Measurements from ENCODE around the gene MRPL32. TPM values are rescaled to one million over a fixed set of nuclear protein-coding genes. Genes with fewer than 3 reads are reported as not detected.

MRPL32 gene
- total RNA-seq, 3 donors from 2014 or later = 49.0 to 57.7 (median 51.1) TPM

DNA sequence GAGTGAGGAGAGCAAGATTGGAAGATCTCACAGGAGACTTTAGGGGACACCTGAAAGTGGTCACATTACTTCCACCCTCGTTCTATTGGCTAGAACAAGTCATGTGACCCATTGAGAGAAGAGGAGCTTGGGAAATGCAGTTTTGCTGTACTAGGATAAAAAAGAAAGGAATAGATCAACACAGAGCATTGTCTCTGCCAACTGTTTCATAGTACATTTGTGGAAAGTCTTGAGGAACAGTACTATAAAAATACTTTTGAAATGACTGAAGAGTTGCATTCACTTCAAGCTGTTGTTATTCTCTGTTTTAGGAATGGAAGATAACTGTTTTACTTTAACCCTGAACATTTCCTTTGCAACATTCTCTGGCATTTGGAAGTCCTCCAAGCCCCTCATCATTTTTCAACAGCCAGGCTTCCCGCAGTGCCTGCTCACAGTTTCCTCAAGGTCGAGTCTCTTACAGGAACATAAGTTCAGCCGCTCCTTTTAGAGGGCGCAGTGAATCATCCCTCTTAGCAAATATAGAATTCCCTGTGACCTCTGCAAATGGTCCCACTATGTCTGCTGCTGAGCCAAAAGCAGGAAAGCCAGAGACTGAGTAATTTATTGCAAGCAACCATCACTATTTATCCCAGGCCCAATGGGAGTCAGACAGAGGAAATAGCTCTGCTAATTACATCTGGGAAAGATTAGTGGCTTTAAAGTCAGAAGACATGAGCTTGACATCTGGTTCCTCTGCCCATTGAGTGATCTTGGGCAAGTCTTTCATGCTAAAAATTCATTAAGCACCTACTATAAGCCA, 40.7 kb downstream of the MRPL32 start:
- H3K36me3 ChIP-seq = no peaks in the 10 kb centered on the region
- peak overlapping the region in 1 of 2 donors; percentile 61 for H3K27ac ChIP-seq
- no peaks in the 10 kb centered on the region for H3K27me3 ChIP-seq
- no peak for DNase-seq (ENCODE audit: low spot score in 2 of 2)
- intact Hi-C loops (cut with DNase I; ENCODE audit: low total_unique reads) = no loop called here
- H3K4me3 ChIP-seq = no peak overlapping the region
- H3K4me1 ChIP-seq = no peaks in the 10 kb centered on the region
- TF ChIP-seq POLR2AphosphoS5 (IDR thresholded peaks at IDR 0.05) (peak in 1 of 3 donors; percentile 73), POLR2A (IDR thresholded peaks at IDR 0.05) (no peak), CTCF (IDR thresholded peaks at IDR 0.05) (no peak)
- H3K9me3 ChIP-seq = no peaks in the 10 kb centered on the region

DNA sequence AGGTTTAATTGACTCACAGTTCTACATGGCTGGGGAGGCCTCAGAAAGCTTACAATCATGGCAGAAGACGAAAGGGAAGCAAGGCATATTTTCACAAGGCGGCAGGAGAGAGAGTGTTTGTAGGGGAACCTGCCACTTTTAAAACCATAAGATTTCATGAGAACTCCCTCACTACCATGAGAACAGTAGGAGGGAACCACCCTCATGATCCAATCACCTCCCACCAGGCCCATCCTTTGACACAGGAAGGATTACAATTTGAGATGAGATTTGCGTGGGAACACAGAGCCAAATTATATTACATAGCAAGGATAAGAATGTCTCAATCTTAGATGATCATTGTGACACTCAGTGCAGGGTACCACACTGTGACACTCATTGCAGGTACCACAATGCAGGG, 44.2 kb downstream of the MRPL32 start:
- no peak for DNase-seq (ENCODE audit: low spot score in 2 of 2)
- Histone ChIP-seq H3K27ac (no peak overlapping the region), H3K4me1 (no peaks in the 10 kb centered on the region), H3K27me3 (no peaks in the 10 kb centered on the region), H3K36me3 (no peaks in the 10 kb centered on the region), H3K9me3 (no peaks in the 10 kb centered on the region), H3K4me3 (no peak overlapping the region)
- intact Hi-C loops (cut with DNase I; ENCODE audit: low total_unique reads) = no loop called here
- no peak for TF ChIP-seq CTCF (IDR thresholded peaks at IDR 0.05)
- no peak for TF ChIP-seq POLR2A (IDR thresholded peaks at IDR 0.05)

- DNase-seq (ENCODE audit: low spot score in 2 of 2) = no peak
- Histone ChIP-seq H3K4me1 (no peaks in the 10 kb centered on the region), H3K27ac (no peak overlapping the region), H3K4me3 (no peak overlapping the region), H3K27me3 (no peaks in the 10 kb centered on the region), H3K36me3 (no peaks in the 10 kb centered on the region), H3K9me3 (no peaks in the 10 kb centered on the region)
- TF ChIP-seq CTCF (IDR thresholded peaks at IDR 0.05) = no peak
- TF ChIP-seq POLR2AphosphoS5 (IDR thresholded peaks at IDR 0.05) = no peak
- intact Hi-C loops (cut with DNase I; ENCODE audit: low total_unique reads) = no loop called here
These were observed 46.3 kb downstream of the MRPL32 start for GRCh38 chr7:42978496-42978895.

- peaks cover 3 to 9% of the 10 kb centered on the region in 2 donors for H3K9me3 ChIP-seq
- TF ChIP-seq POLR2A (IDR thresholded peaks at IDR 0.05) (no peak), POLR2AphosphoS5 (IDR thresholded peaks at IDR 0.05) (no peak), CTCF (IDR thresholded peaks at IDR 0.05) (no peak)
- intact Hi-C loops (cut with DNase I; ENCODE audit: low total_unique reads) = no loop called here
- H3K36me3 ChIP-seq = no peaks in the 10 kb centered on the region
- H3K4me1 ChIP-seq = no peaks in the 10 kb centered on the region
- no peaks in the 10 kb centered on the region for H3K27me3 ChIP-seq
- no peak overlapping the region for H3K4me3 ChIP-seq
- no peak for DNase-seq (ENCODE audit: low spot score in 2 of 2)
- no peak overlapping the region for H3K27ac ChIP-seq
These were observed 47.9 kb downstream of the MRPL32 start for GRCh38 chr7:42980084-42980483.

DNA sequence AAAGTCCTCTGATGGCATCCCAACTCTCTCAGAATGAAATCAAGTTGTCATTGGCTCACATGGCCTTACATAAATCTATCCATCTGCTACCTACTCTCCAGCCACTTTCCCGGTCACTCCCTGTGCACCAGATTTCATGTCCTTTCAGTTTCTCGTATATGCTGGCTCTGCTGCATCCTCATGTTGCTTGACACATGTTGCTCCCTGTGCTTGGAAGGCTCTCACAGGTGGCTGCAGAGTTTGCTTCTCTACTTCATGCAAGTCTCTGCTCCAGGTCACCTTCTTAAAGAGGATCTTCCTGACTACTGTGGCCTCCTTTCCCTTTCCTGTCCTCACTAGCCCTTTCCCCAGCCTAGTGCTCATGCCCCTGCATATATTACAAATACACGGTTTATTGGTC, 48.3 kb downstream of the MRPL32 start:
- Histone ChIP-seq H3K4me3 (no peak overlapping the region), H3K4me1 (no peaks in the 10 kb centered on the region), H3K27ac (no peak overlapping the region), H3K36me3 (no peaks in the 10 kb centered on the region), H3K9me3 (peaks cover 3 to 9% of the 10 kb centered on the region in 2 donors), H3K27me3 (no peaks in the 10 kb centered on the region)
- intact Hi-C loops (cut with DNase I; ENCODE audit: low total_unique reads) = no loop called here
- TF ChIP-seq CTCF (IDR thresholded peaks at IDR 0.05) (no peak), POLR2AphosphoS5 (IDR thresholded peaks at IDR 0.05) (no peak), POLR2A (IDR thresholded peaks at IDR 0.05) (no peak)
- no peak for DNase-seq (ENCODE audit: low spot score in 2 of 2)

All from breast epithelium (tissue), 4 donors.